CD4-positive, alpha-beta T cell treated with Interleukin-4 for 4 hours (primary cell): ENCODE measurements around the gene AMOTL1.

ENCODE experiments used
- DNase-seq: peaks from one replicate; pipeline ENCODE4 v3.0.0-alpha.2; 2020

AMOTL1 gene

GRCh38 chr11:94858012-94858705, 90.0 kb downstream of the AMOTL1 start:
- DNase-seq: no peak

GRCh38 chr11:94860333-94860732, 92.2 kb downstream of the AMOTL1 start:
- no peak for DNase-seq

GRCh38 chr11:94861306-94861845, 93.2 kb downstream of the AMOTL1 start:
- DNase-seq: no peak

- no peak for DNase-seq
Observed at GRCh38 chr11:94862926-94863880, 95.0 kb downstream of the AMOTL1 start.

- DNase-seq: no peak
Observed at GRCh38 chr11:94864506-94865045, 96.4 kb downstream of the AMOTL1 start.

- no peak for DNase-seq
Observed at GRCh38 chr11:94866231-94866822, 98.2 kb downstream of the AMOTL1 start.

- no peak for DNase-seq
Observed at GRCh38 chr11:94866936-94867795, 99.0 kb downstream of the AMOTL1 start.

- DNase-seq: no peak
Observed at GRCh38 chr11:94868468-94868867, 100.3 kb downstream of the AMOTL1 start.

- no peak for DNase-seq
Observed at GRCh38 chr11:94869186-94869585, 101.0 kb downstream of the AMOTL1 start.

- DNase-seq: no peak
Observed at GRCh38 chr11:94870422-94870821, 102.3 kb downstream of the AMOTL1 start.

- DNase-seq: no peak
Observed at GRCh38 chr11:94871491-94872185, 103.5 kb downstream of the AMOTL1 start.

- DNase-seq: no peak
Observed at GRCh38 chr11:94873916-94874540, 105.9 kb downstream of the AMOTL1 start.

- DNase-seq: no peak
Observed at GRCh38 chr11:94876222-94876621, 108.1 kb downstream of the AMOTL1 start.

- peak; percentile 8 for DNase-seq
Observed at GRCh38 chr11:94876645-94877442, 108.7 kb downstream of the AMOTL1 start.

GRCh38 chr11:94877443-94878200, 109.5 kb downstream of the AMOTL1 start:
- DNase-seq: no peak

GRCh38 chr11:94879006-94879405, 110.8 kb downstream of the AMOTL1 start:
- no peak for DNase-seq

GRCh38 chr11:94880216-94880615, 112.1 kb downstream of the AMOTL1 start:
- no peak for DNase-seq

GRCh38 chr11:94882931-94883330, 114.8 kb downstream of the AMOTL1 start:
- DNase-seq: no peak

GRCh38 chr11:94883878-94884277, 115.7 kb downstream of the AMOTL1 start:
- no peak for DNase-seq
